Astrocyte (in vitro differentiated cells and primary cell): ENCODE measurements around the gene OR2M7. TPM values are rescaled to one million over a fixed set of nuclear protein-coding genes. Genes with fewer than 3 reads are reported as not detected.

Experiments
- DNase-seq: peaks from one replicate; pipeline ENCODE4 v3.0.0-alpha.2; 2010; ENCODE audit warnings: low read depth
- FAIRE-seq: peaks from 2 replicates; lab custom pipeline; 2011; peaks lifted over from hg19 to GRCh38; lab: Jason Lieb, UNC
- H2AFZ ChIP-seq: 2 replicates; pipeline ENCODE4 v1.6.0; 2012; ENCODE audit warnings: low read depth, low read length, inconsistent platforms
- H3K27ac ChIP-seq: 2 replicates; pipeline ENCODE4 v1.5.1; 2011; ENCODE audit warnings: low read depth, low read length, inconsistent platforms
- H3K27me3 ChIP-seq: 2 replicates; pipeline ENCODE4 v1.6.0; 2011; ENCODE audit warnings: low read length, inconsistent platforms; ENCODE audit not compliant: insufficient read depth
- H3K36me3 ChIP-seq: 2 replicates; pipeline ENCODE4 v1.5.1; 2011; ENCODE audit warnings: low read length, inconsistent platforms; ENCODE audit not compliant: insufficient read depth
- H3K4me1 ChIP-seq: 2 replicates; pipeline ENCODE4 v1.5.1; 2011; ENCODE audit warnings: low read length, inconsistent platforms; ENCODE audit not compliant: insufficient read depth
- H3K4me2 ChIP-seq: 2 replicates; pipeline ENCODE4 v1.6.0; 2012; ENCODE audit warnings: low read length, inconsistent platforms
- H3K4me3 ChIP-seq: 2 replicates; pipeline ENCODE4 v1.5.1; 2011; ENCODE audit warnings: low read depth, mild to moderate bottlenecking, low read length, inconsistent platforms; ENCODE audit not compliant: insufficient read depth
- H3K79me2 ChIP-seq: 2 replicates; pipeline ENCODE4 v1.6.0; 2012; ENCODE audit warnings: mild to moderate bottlenecking, low read length, inconsistent platforms; ENCODE audit not compliant: insufficient read depth
- H3K9ac ChIP-seq: 2 replicates; pipeline ENCODE4 v1.6.0; 2012; ENCODE audit warnings: mild to moderate bottlenecking, low read length, inconsistent platforms
- H3K9me3 ChIP-seq: 2 replicates; pipeline ENCODE4 v1.5.1; 2012; ENCODE audit warnings: low read depth, mild to moderate bottlenecking, low read length, inconsistent platforms; ENCODE audit not compliant: insufficient read depth
- H4K20me1 ChIP-seq: 2 replicates; pipeline ENCODE4 v1.6.0; 2012; ENCODE audit warnings: low read length, inconsistent platforms; ENCODE audit not compliant: insufficient read depth
- H3K27ac Mint-ChIP-seq: one replicate; pipeline ENCODE4 v1.8.0; 2021; ENCODE audit warnings: mild to moderate bottlenecking, mixed read lengths; ENCODE audit not compliant: unreplicated experiment
- H3K27me3 Mint-ChIP-seq: one replicate; pipeline ENCODE4 v1.8.0; 2021; ENCODE audit warnings: low read depth, mixed read lengths; ENCODE audit not compliant: unreplicated experiment
- H3K36me3 Mint-ChIP-seq: one replicate; pipeline ENCODE4 v1.8.0; 2021; ENCODE audit warnings: low read depth, mixed read lengths; ENCODE audit not compliant: unreplicated experiment
- H3K4me1 Mint-ChIP-seq: one replicate; pipeline ENCODE4 v1.8.0; 2021; ENCODE audit warnings: low read depth, mixed read lengths; ENCODE audit not compliant: unreplicated experiment
- H3K4me3 Mint-ChIP-seq: one replicate; pipeline ENCODE4 v1.8.0; 2021; ENCODE audit warnings: mild to moderate bottlenecking, moderate library complexity, mixed read lengths; ENCODE audit not compliant: unreplicated experiment
- H3K9me3 Mint-ChIP-seq: one replicate; pipeline ENCODE4 v1.8.0; 2021; ENCODE audit warnings: mild to moderate bottlenecking, mixed read lengths; ENCODE audit not compliant: unreplicated experiment
- EZH2 ChIP-seq: IDR thresholded peaks from 2 replicates; pipeline ENCODE4 v1.6.1; 2012; ENCODE audit warnings: mild to moderate bottlenecking, low read length, inconsistent platforms; ENCODE audit not compliant: insufficient read depth
- total RNA-seq: library from RNA; stranded (reverse); gene quantifications from 2 replicates; pipeline ENCODE4 v1.2.1, GENCODE V29; 2021
- TF ChIP-seq, protein P1 (sequence below): IDR thresholded peaks from 2 replicates; pipeline ENCODE4 v1.5.1; 2011; ENCODE audit warnings: low read depth, mild to moderate bottlenecking, inconsistent platforms, low read length, moderate library complexity; ENCODE audit not compliant: insufficient read depth

OR2M7 gene
- total RNA-seq, 1 donor from 2014 or later: not detected

DNA sequence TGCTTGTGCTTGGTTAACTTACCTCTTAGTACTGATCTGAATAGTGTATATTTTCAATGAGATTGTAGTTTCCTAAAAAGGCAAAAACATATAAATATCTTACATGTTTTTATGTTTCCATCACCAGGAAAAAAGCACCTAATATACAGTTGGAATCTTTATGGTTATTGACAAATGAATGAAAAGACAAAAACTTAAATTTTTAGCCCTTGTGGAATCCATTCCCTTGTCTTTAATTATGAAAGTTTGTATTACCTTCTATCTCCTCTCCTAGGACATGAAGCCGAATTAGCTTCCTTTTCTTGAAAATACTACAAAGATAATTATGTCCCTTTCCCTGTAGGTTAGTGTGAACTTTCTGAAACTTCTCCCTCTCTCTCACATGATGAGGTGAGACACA, 21.0 kb downstream of the OR2M7 start, which contains the start of gene OR2T12:
Gene OR2T12 (minus strand): TSS at position 101 of the 400 bp plus-strand sequence. CDS start 7,846 bp downstream, outside the sequence.
- no peaks in the 10 kb centered on the region for H3K36me3 ChIP-seq
- no peaks in the 10 kb centered on the region for H4K20me1 ChIP-seq
- H2AFZ ChIP-seq: no peak within 1 kb of the TSS
- DNase-seq (no peak), FAIRE-seq (no peak)
- no peak within 1 kb of the TSS for H3K27ac ChIP-seq
- no peak within 1 kb of the TSS for H3K9ac ChIP-seq
- H3K4me2 ChIP-seq: no peak within 1 kb of the TSS
- H3K27me3 ChIP-seq: no peaks in the 10 kb centered on the region
- no peaks in the 10 kb centered on the region for H3K4me1 ChIP-seq
- no peak within 1 kb of the TSS for H3K27ac Mint-ChIP-seq
- H3K79me2 ChIP-seq: no peaks in the 10 kb centered on the region
- TF ChIP-seq, protein P1, sequence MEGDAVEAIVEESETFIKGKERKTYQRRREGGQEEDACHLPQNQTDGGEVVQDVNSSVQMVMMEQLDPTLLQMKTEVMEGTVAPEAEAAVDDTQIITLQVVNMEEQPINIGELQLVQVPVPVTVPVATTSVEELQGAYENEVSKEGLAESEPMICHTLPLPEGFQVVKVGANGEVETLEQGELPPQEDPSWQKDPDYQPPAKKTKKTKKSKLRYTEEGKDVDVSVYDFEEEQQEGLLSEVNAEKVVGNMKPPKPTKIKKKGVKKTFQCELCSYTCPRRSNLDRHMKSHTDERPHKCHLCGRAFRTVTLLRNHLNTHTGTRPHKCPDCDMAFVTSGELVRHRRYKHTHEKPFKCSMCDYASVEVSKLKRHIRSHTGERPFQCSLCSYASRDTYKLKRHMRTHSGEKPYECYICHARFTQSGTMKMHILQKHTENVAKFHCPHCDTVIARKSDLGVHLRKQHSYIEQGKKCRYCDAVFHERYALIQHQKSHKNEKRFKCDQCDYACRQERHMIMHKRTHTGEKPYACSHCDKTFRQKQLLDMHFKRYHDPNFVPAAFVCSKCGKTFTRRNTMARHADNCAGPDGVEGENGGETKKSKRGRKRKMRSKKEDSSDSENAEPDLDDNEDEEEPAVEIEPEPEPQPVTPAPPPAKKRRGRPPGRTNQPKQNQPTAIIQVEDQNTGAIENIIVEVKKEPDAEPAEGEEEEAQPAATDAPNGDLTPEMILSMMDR: no peak
- TF ChIP-seq EZH2: no peak
- H3K27me3 Mint-ChIP-seq: no peaks in the 10 kb centered on the region
- no peak within 1 kb of the TSS for H3K4me3 ChIP-seq
- H3K9me3 ChIP-seq: no peaks in the 10 kb centered on the region
- H3K36me3 Mint-ChIP-seq: no peaks in the 10 kb centered on the region
- H3K4me1 Mint-ChIP-seq: no peaks in the 10 kb centered on the region
- H3K4me3 Mint-ChIP-seq: no peak within 1 kb of the TSS
- no peaks in the 10 kb centered on the region for H3K9me3 Mint-ChIP-seq

DNA sequence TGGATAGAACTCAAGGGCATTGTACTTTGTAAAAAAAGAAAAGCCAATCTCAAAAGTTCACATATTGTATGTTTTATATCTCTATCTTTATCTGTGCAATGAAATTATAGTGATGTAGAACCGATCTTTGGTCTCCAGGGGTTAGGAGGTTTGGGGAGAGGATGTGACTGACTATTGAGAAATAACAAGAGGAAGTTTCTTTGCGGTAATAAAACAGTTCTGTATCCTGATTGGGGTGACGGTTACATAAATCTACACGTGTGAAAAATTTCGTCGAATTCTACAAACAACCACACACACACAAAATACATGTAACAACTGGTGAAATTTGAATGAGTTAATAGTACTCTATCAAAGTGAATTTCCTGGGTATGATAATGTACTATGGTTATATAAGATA, 36.0 kb downstream of the OR2M7 start:
- H3K27me3 Mint-ChIP-seq: no peaks in the 10 kb centered on the region
- no peaks in the 10 kb centered on the region for H3K79me2 ChIP-seq
- H3K4me1 Mint-ChIP-seq: no peaks in the 10 kb centered on the region
- H2AFZ ChIP-seq: no peak overlapping the region
- FAIRE-seq (no peak), DNase-seq (no peak)
- no peak overlapping the region for H3K4me2 ChIP-seq
- no peak overlapping the region for H3K4me3 Mint-ChIP-seq
- no peaks in the 10 kb centered on the region for H3K4me1 ChIP-seq
- no peaks in the 10 kb centered on the region for H3K36me3 Mint-ChIP-seq
- H3K9me3 Mint-ChIP-seq: peaks cover 4% of the 10 kb centered on the region
- H4K20me1 ChIP-seq: no peaks in the 10 kb centered on the region
- H3K36me3 ChIP-seq: no peaks in the 10 kb centered on the region
- H3K9me3 ChIP-seq: no peaks in the 10 kb centered on the region
- no peak overlapping the region for H3K27ac Mint-ChIP-seq
- no peak overlapping the region for H3K9ac ChIP-seq
- no peaks in the 10 kb centered on the region for H3K27me3 ChIP-seq
- H3K27ac ChIP-seq: no peak overlapping the region
- H3K4me3 ChIP-seq: no peak overlapping the region
- no peak for TF ChIP-seq EZH2
- TF ChIP-seq, protein P1: no peak

DNA sequence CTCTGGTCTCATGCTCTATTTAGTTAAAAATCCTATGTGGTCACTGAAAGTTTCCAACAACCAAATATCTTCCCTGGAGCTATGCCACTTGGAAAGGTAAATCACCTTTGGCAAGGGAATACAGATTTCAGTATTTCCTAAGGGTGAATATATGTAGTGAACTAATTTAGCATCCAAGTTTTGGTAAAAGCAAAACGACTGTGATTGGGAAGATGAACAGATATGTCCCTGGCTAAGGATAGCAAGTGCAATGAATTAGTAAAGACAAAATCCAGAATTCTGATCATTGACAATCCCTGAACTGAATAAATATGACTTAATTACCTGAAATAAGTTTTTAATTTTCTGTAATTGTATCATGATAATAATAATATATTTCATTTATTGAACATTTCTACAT, 46.5 kb downstream of the OR2M7 start, which contains the start of gene OR2T33:
Gene OR2T33 (minus strand): TSS at position 101 of the 400 bp plus-strand sequence. CDS start 4,162 bp downstream, outside the sequence.
- H3K4me1 Mint-ChIP-seq: no peaks in the 10 kb centered on the region
- no peak for FAIRE-seq
- H3K36me3 Mint-ChIP-seq: no peaks in the 10 kb centered on the region

More for the DNA sequence above, 46.5 kb downstream of the OR2M7 start, which contains the start of gene OR2T33:
- no peak within 1 kb of the TSS for H3K4me3 ChIP-seq
- H4K20me1 ChIP-seq: no peaks in the 10 kb centered on the region
- no peaks in the 10 kb centered on the region for H3K4me1 ChIP-seq
- no peak within 1 kb of the TSS for H3K9ac ChIP-seq
- DNase-seq: no peak
- no peaks in the 10 kb centered on the region for H3K79me2 ChIP-seq
- H3K9me3 Mint-ChIP-seq: peaks cover 5% of the 10 kb centered on the region
- H3K27me3 ChIP-seq: no peaks in the 10 kb centered on the region
- H3K36me3 ChIP-seq: no peaks in the 10 kb centered on the region
- H3K4me2 ChIP-seq: no peak within 1 kb of the TSS
- H3K4me3 Mint-ChIP-seq: no peak within 1 kb of the TSS
- H3K9me3 ChIP-seq: peaks cover 8% of the 10 kb centered on the region
- no peaks in the 10 kb centered on the region for H3K27me3 Mint-ChIP-seq
- TF ChIP-seq, protein P1: no peak
- TF ChIP-seq EZH2: no peak
- H3K27ac ChIP-seq: no peak within 1 kb of the TSS
- no peak within 1 kb of the TSS for H3K27ac Mint-ChIP-seq
- no peak within 1 kb of the TSS for H2AFZ ChIP-seq
